Stimulated activated CD4-positive, alpha-beta T cell treated with anti-CD3 and anti-CD28 coated beads, Interleukin-1b, Interleukin-23, amount 100 ng/mL, for 24 hours (primary cell): ENCODE measurements around the gene NCAM2.

Experiments used
- DNase-seq, 4 experiments: peaks; one replicate each; pipeline ENCODE4 v3.0.0-alpha.2; 2020; ENCODE audit warnings: low read depth in 4 of 4, low spot score in 1 of 4

NCAM2 gene

GRCh38 chr21:20997636-20998455 lies at the start of gene NCAM2:
TSS of gene NCAM2 (plus strand) at chr21:20998409.
- DNase-seq, result peak; percentile 18 to 43 (median 37)

GRCh38 chr21:20949884-20950283 lies 48.3 kb upstream of the NCAM2 start:
- DNase-seq, result no peak

GRCh38 chr21:20965816-20966215 lies 32.4 kb upstream of the NCAM2 start:
- DNase-seq, result no peak

- DNase-seq, result no peak
Measured at GRCh38 chr21:20968391-20968790, 29.8 kb upstream of the NCAM2 start.

- DNase-seq, result no peak
Measured at GRCh38 chr21:20970691-20971090, 27.5 kb upstream of the NCAM2 start.

GRCh38 chr21:20971296-20971921 lies 26.8 kb upstream of the NCAM2 start:
- DNase-seq, result no peak

GRCh38 chr21:20994790-20995189 lies 3.4 kb upstream of the NCAM2 start:
- no peak for DNase-seq

- no peak for DNase-seq
Measured at GRCh38 chr21:20996421-20997310, 1.5 kb upstream of the NCAM2 start.

- no peak for DNase-seq
Measured at GRCh38 chr21:20997311-20997635, 936 bp upstream of the NCAM2 start.

GRCh38 chr21:20998456-20998789 lies 214 bp downstream of the NCAM2 start:
- no peak for DNase-seq

GRCh38 chr21:20998886-20999285 lies 677 bp downstream of the NCAM2 start:
- DNase-seq, result no peak

GRCh38 chr21:20999659-21000058 lies 1.4 kb downstream of the NCAM2 start:
- no peak for DNase-seq

- no peak for DNase-seq
Measured at GRCh38 chr21:21000591-21001175, 2.5 kb downstream of the NCAM2 start.

- no peak for DNase-seq
Measured at GRCh38 chr21:21001591-21002100, 3.4 kb downstream of the NCAM2 start.

GRCh38 chr21:21002153-21002552 lies 3.9 kb downstream of the NCAM2 start:
- DNase-seq, result no peak

- no peak for DNase-seq
Measured at GRCh38 chr21:21003701-21004100, 5.5 kb downstream of the NCAM2 start.

GRCh38 chr21:21007606-21008005 lies 9.4 kb downstream of the NCAM2 start:
- no peak for DNase-seq

- DNase-seq, result no peak
Measured at GRCh38 chr21:21010228-21010627, 12.0 kb downstream of the NCAM2 start.

- no peak for DNase-seq
Measured at GRCh38 chr21:21010698-21011097, 12.5 kb downstream of the NCAM2 start.

GRCh38 chr21:21018821-21019220 lies 20.6 kb downstream of the NCAM2 start:
- no peak for DNase-seq

- no peak for DNase-seq
Measured at GRCh38 chr21:21019681-21020080, 21.5 kb downstream of the NCAM2 start.
